Measurements from ENCODE around the gene PM20D2. TPM values are rescaled to one million over a fixed set of nuclear protein-coding genes. Genes with fewer than 3 reads are reported as not detected.
"Not testable (repeated sequence)": the region's sequence is repeated elsewhere in the genome, so short reads cannot be mapped to it uniquely, and the experiment has no call there.

The PM20D2 gene
- 6.8 and 12.4 TPM in 2 replicates for total RNA-seq

- no peak for DNase-seq (ENCODE audit: extremely low read depth, low read depth, low spot score)
Observed at GRCh38 chr6:89145956-89146717, at the start of gene PM20D2. PM20D2 (plus strand) TSS chr6:89146055; CDS start chr6:89146145, 90 bp downstream.

- DNase-seq (ENCODE audit: extremely low read depth, low read depth, low spot score) = no peak
Observed at GRCh38 chr6:89098461-89098860, 47.4 kb upstream of the PM20D2 start.

DNA sequence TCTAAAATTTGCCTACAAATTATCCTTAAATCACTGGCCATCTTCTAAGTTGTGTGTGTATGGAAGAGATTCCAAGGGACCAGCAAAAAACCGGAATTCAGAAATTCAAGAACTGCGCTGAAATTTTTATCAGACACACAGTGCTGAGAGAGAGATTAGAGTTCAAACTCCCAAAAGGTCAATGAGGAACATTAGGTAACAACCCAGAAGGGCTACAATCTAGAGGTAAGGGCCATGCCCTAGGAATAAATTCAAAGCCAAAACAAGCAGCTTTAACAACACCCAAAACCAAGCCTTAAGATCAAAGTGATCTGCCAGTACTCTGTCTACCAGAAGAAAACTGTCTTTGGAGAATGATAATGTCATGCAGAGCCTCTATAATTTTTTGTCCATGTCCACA, 45.7 kb upstream of the PM20D2 start:
- DNase-seq (ENCODE audit: extremely low read depth, low read depth, low spot score) = no peak

DNA sequence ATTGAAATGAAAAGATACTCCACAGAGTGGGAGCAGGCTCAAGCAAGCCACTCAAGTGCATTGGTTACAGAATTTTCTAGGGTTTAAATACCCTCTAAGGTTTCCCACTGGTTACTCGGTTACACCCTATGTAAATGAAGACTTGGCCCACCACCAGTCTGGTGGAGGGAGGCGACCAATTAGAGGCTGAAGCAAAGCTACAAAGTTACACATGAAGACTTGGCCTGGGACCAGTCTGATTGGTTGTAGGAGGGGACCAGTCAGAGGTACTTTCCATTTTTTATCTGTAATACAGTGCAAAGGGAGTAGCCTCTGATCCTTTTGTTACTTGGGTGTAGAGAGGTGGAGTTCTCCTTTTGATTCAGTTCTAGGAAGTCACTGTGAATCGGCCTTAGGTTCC, 35.6 kb upstream of the PM20D2 start:
- DNase-seq (ENCODE audit: extremely low read depth, low read depth, low spot score) = no peak

GRCh38 chr6:89111933-89112332, 33.9 kb upstream of the PM20D2 start:
- no peak for DNase-seq (ENCODE audit: extremely low read depth, low read depth, low spot score)

DNA sequence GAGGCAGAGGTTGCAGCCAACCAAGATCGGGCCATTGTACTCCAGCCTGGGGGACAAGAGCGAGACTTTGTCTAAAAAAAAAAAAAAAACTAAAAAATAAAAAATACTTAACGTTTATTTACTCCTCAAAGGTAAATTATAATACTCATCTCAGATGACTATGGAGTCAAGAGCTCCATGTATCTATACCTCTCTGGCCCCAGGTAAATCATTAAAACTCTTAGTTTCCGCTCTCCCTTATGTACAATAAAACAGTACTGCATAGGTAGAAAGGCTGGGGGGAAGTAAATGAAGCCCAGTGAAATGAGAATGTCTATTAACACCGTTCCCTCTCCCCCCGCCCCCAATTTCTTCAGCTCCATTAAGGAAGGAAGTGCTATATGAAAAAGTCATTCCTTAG, 29.2 kb upstream of the PM20D2 start:
- DNase-seq (ENCODE audit: extremely low read depth, low read depth, low spot score) = no peak

DNA sequence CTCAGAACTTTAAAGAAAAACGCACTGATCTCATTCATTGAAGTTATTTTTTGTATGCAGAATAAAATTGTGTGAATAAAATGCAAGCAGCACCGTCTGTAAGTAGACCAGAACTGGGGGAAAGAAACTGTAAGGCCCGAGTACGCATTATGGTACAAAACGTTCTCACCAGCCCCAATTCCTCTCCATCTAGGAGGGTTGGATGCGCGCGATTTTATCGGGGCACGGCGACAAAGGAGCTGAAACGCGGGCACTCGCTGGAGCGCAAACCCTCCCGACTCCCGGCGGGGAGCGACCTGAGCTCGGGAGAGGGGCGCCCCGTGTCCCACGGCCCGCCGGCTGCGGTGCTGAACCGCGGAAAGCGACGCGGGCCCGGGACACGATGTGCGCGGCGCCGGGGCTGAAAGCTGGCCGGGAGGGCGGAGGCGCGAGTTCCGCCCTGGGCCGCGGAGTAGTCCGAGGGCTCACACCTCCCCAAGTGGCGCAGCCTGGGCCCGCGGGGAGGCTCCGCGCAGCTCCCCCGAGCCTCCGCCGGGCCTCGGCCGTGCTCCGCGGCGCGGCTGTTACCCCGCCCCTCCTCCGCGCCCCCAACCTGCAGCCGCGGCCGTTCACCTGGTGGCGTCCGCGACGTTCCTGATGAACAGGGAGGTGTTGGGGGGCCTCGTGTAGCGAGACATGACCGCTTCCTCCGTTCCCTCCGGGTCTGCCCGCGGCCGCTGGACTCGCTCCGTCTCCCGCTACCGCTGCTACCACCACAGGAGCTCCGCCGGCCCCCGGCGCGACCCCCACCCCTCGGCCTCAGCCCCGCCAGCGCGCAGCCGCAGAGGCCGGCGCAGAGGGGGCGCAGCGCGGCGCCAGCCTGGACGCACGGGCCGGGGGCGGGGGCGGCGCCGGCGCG, 28.4 kb upstream of the PM20D2 start, which contains the start of gene SRSF12:
Gene SRSF12, minus strand, starts transcription at position 861 of the 898 bp plus-strand sequence. Its CDS starts 184 bp downstream, at position 677.
- DNase-seq (ENCODE audit: extremely low read depth, low read depth, low spot score) = no peak

DNA sequence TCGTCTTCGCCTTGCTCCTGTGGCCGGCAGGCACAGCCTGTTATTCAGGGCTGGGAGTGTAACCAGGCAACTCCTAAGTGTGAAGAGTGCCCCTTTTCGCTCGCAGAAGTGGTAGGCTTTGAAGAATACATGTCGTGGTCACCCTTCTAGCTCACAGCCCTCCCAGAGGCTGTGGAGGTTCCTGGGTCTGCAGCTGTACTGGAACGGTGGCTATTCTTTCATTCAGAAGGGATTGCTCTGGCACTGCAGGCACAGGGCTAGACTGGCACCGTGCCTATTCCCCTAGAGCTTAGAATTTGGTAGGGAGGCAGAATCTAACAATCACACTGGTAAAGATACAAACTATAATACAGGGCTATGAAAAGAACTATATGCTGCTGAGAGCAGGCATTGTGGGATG, 26.9 kb upstream of the PM20D2 start:
- no peak for DNase-seq (ENCODE audit: extremely low read depth, low read depth, low spot score)

DNA sequence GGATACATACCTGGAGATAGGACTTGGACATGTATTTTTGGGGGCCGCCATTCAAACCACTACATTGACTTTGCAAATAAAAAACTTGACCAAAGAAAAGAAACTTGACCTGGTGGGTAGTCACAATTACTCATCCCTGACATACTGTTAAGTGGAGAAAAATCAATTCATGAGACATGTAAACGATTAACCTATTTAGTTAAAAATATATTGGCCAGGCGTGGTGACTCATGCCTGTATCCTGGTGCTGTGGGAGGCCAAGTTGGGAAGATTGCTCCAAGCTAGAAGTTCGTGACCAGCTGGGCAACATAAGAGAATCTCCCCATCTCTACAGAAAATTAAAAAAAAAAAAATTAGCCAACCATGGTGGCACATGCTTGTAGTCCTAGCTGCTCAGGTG, 25.5 kb upstream of the PM20D2 start:
- DNase-seq (ENCODE audit: extremely low read depth, low read depth, low spot score) = no peak

GRCh38 chr6:89121934-89122333, 23.9 kb upstream of the PM20D2 start:
- DNase-seq (ENCODE audit: extremely low read depth, low read depth, low spot score) = no peak

- DNase-seq (ENCODE audit: extremely low read depth, low read depth, low spot score) = no peak
Observed at GRCh38 chr6:89122625-89123024, 23.2 kb upstream of the PM20D2 start.

- DNase-seq (ENCODE audit: extremely low read depth, low read depth, low spot score) = not testable (repeated sequence)
Observed at GRCh38 chr6:89128256-89128671, 17.6 kb upstream of the PM20D2 start.

GRCh38 chr6:89131599-89131998, 14.3 kb upstream of the PM20D2 start:
- no peak for DNase-seq (ENCODE audit: extremely low read depth, low read depth, low spot score)

- no peak for DNase-seq (ENCODE audit: extremely low read depth, low read depth, low spot score)
Observed at GRCh38 chr6:89132057-89132456, 13.8 kb upstream of the PM20D2 start.

DNA sequence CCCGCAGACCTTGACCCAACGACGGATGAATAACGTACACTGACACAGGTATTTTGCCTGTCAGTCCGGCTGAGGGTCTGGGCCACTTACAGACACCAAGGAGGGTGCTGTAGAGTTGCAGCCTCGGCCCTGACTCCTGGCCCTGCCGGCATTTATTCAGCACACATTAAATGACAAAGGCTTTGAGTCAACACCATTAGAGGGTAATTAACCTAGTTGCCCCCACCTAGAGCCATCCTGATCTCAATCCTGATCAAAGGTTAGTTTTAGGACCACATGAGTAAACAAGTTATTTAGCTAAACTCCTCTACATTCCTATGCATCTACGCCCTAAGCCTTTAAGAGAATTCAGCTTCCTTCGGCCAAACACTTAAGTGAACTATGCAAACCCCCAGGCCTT, 11.9 kb upstream of the PM20D2 start:
- no peak for DNase-seq (ENCODE audit: extremely low read depth, low read depth, low spot score)

DNA sequence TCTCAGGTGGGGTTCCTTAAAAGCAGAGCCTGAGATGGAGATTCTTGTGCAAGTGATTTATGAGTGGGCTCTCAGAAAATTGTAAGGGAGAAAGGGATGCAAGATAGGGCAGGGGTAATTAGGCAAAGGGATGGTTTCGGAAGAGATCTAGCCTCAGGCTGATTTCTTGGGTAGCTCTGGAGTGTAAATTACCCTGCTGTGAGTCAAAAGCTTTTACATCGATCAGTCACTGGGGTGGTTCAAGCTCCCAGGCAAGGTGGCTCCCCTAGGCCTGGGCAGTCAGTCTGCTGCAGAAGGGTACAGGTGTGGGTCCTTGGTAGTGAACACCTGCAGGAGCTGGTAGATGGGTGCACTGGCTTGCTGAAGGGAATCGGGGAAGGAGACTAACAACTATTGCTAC, 11.1 kb upstream of the PM20D2 start:
- no peak for DNase-seq (ENCODE audit: extremely low read depth, low read depth, low spot score)

DNA sequence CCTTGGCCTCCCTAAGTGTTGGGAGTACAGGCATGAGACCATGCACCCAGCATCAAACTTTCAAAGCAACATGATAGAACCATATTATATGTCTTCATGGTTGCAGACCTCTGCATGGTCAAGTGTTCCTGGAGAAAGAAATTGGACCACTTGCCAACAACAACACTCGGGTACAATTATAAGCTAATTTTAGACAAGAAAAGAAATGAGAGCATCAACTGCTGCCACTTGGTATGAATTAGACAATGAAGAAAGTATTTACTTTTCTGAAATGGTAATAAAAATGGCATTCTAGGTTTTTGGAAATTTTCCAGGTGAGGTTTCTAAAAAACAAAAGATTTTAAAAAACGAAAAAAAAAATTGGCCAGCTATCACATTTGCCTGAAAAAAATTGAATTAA, 7.7 kb upstream of the PM20D2 start:
- no peak for DNase-seq (ENCODE audit: extremely low read depth, low read depth, low spot score)

- DNase-seq (ENCODE audit: extremely low read depth, low read depth, low spot score) = no peak
Observed at GRCh38 chr6:89139509-89140346, 6.1 kb upstream of the PM20D2 start.

DNA sequence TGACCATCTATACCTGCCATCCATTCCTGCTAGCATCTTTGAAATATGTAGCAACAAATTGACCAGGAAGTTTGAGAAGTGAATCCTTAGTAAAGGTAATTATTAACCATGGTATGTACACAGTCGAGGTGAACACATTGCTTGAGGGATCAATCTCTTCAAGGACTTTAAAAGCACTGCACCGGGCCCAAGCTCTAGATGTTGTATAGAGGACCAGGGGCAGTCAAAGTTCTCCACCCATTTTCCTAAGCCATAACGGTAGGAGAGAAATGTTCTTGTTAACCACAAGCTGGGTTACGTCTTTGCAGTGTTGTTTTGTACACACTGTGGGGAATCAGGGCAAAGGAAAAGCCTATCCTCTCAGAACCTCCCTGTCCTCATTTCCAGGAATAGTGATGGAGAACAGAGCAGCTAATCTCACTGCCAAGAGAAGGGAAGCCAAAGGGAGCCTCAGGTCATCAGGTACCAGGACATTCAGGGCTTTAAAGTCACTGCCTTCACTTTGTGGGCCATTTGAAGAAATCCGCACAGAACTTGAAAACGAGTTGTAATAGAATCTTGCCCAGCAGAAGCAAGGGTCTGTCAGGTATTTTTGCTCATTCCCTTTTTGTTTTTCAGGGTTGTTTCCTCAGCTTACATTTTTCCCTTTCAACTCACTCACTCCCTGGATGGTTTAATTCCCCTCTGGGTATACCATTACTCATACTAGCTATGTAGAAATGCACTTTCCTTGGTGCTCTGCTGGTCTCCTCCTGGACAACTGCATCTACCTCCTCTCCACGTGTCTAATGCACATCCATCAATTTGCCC, 5.3 kb upstream of the PM20D2 start:
- no peak for DNase-seq (ENCODE audit: extremely low read depth, low read depth, low spot score)

DNA sequence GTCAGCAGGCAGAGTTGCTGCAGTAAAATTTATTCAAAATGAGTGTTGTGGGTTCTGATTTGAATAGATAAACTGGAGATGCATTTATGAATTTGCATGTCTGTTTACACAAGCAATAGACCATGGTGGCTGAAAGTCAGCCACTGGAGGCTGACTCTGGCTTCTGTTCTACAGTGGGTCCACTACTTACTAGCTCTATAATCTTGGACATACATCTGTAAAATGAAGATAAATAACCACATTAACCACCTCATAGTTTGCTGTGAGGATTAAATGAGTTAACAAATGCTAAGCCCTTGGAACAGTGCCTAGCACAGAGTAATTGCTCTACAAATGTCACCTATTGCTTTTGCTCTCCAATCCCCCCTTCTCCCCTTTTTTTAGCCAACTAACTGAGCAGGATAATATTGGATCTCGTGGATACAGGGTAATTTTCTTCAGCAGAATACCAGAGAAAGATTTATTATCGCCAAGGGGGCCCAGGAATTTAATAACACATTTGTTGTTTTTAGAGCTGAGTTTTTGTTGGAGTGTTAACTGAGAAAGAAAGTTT, 1.4 kb upstream of the PM20D2 start:
- no peak for DNase-seq (ENCODE audit: extremely low read depth, low read depth, low spot score)

All from glomerular endothelial cell (primary cell).